Sigmoid colon (tissue), 4 donors: Measurements from ENCODE around the gene ADORA2B.

Source experiments
- POLR2A ChIP-seq, 2 donors: fragments of 450-650 bp; IDR thresholded peaks; one replicate each; pipeline ENCODE4 v1.6.1; 2016; ENCODE audit warnings: antibody characterized with exemption in 2 of 2, mild to moderate bottlenecking in 2 of 2, moderate library complexity in 2 of 2
- POLR2AphosphoS5 ChIP-seq, 4 donors: sonication (generic); formaldehyde crosslinking; IDR thresholded peaks; one replicate each; pipeline ENCODE4 v1.6.1; 2017; ENCODE audit warnings: antibody characterized with exemption in 4 of 4
- TF ChIP-seq, protein P1 (sequence below), 4 experiments: fragments of 450-650 bp in 3 of 4; fragments of 200-600 bp in 1 of 4; IDR thresholded peaks; one replicate each; pipeline ENCODE4 v1.5.1; 2016 to 2019; ENCODE audit warnings: antibody characterized with exemption in 4 of 4, mild to moderate bottlenecking in 3 of 4, moderate library complexity in 2 of 4

DNA sequence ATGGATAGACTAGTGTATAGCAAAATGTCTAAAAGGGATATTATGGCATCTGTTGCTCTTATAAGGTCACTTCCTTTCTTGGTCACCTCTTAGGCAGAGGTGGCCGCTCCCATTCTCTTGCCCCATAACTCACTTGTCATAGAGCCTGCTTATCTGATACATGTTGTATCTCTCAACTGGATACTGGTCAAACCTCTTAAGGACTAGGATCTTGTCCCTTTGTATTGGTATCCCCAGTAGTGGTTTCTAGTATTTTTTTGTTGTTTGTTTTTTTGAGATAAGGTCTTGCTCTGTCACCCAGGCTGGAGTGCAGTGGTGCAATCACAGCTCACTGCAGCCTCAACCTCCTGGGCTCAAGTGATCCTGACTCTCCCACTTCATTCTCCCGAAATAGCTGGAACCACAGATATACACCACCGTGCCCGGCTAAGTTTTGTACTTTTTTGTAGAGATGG, 27.6 kb downstream of the ADORA2B start:
- TF ChIP-seq, protein P1, sequence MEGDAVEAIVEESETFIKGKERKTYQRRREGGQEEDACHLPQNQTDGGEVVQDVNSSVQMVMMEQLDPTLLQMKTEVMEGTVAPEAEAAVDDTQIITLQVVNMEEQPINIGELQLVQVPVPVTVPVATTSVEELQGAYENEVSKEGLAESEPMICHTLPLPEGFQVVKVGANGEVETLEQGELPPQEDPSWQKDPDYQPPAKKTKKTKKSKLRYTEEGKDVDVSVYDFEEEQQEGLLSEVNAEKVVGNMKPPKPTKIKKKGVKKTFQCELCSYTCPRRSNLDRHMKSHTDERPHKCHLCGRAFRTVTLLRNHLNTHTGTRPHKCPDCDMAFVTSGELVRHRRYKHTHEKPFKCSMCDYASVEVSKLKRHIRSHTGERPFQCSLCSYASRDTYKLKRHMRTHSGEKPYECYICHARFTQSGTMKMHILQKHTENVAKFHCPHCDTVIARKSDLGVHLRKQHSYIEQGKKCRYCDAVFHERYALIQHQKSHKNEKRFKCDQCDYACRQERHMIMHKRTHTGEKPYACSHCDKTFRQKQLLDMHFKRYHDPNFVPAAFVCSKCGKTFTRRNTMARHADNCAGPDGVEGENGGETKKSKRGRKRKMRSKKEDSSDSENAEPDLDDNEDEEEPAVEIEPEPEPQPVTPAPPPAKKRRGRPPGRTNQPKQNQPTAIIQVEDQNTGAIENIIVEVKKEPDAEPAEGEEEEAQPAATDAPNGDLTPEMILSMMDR (IDR thresholded peaks at IDR 0.05) = no peak
- no peak for TF ChIP-seq POLR2AphosphoS5 (IDR thresholded peaks at IDR 0.05)
- TF ChIP-seq POLR2A (IDR thresholded peaks at IDR 0.05) = no peak
